ENCODE data around the gene PRR20G.
"Not testable (repeated sequence)": the region's sequence is repeated elsewhere in the genome, so short reads cannot be mapped to it uniquely, and the experiment has no call there.

The PRR20G gene

DNA sequence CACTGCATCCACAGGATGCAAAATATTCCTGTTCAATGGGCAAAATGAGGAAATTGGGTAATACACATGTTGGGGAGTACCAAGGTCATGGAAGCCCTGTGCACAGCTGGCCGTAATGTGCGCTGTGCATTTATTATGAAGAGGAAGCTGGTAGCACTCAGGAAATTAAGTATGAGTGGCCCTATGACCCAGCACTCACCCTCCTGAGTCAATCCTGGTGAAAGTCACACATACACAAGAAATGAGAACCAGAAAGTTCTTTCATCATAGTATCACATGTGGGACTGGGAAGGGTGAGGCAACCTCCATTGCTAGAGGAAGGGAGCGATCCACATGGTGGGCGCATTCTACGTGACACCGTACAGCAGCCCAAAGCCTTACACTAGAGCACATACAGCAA, 11.4 kb upstream of the PRR20G start:
- no peak for DNase-seq (ENCODE audit: low read depth, low spot score)

DNA sequence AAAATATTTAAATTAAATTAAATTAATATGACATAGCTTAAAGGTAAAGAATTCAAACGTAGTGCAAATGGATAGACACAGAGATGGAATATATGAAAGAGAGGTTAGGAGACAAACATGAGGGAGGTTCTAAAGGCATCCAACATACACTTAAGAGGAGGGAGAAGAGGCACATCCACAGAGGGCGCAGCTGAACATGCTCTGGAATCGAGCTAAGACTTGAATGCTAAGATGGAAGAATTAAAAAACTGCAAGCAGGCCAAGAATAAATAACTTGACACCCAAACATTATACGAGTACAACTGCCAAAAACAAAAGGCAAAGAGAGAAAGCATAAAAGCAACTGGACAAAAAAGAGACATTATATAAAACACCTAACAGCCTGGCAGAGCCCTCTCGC, 9.1 kb upstream of the PRR20G start:
- no peak for DNase-seq (ENCODE audit: low read depth, low spot score)

DNA sequence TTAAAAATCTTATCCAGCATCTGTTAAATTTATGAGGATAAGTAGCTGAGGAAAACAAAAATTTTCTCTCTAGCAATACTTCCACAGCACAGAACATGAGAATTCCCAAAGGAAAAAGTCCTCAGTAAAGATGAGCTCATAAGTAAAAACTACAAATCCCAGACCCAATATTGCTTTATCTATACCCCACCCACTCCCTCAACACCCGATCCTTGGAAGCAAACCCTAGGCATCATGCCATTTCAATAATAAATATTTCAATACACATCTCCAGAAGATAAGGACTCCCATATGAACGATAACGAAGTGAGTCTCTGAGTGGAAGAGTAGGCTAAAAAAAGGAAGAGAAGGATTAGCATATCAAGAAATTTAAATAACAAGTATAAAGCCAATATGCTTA, 8.3 kb upstream of the PRR20G start:
- DNase-seq (ENCODE audit: low read depth, low spot score): no peak

DNA sequence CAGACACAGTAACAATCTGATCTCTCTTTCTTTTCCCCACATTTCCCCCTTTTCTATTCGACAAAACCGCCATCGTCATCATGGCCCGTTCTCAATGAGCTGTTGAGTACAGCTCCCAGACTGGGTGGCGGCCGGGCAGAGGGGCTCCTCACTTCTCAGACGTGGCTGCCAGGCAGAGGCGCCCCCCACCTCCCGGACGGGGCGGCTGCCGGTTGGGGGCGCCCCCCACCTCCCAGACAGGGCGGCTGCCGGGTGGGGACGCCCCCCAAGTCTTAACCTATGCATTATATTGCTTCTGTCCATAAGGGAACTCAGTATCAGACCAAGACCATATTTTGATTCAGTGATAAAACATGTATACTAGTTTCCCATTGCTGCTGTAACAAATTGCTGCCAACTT, 5.8 kb upstream of the PRR20G start:
- not testable (repeated sequence) for DNase-seq (ENCODE audit: low read depth, low spot score)

DNA sequence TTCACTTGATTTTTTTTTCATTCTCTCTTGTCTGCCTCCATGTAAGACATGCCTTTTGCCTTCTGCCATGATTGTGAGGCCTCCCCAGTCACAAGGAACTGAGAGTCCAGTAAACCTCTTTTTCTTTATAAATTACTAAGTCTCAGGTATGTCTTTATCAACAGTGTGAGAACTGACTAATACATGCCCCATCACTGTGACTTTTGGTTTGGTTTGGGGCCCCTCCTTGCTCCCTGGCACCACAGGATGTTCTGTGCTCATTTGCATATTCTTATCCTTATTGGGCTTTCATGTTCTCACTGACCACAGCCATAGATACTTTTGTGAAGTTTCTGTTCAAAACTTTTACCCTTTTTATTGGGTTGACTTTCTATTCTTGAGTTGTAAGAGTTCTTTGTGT, 3.8 kb upstream of the PRR20G start:
- no peak for DNase-seq (ENCODE audit: low read depth, low spot score)

DNA sequence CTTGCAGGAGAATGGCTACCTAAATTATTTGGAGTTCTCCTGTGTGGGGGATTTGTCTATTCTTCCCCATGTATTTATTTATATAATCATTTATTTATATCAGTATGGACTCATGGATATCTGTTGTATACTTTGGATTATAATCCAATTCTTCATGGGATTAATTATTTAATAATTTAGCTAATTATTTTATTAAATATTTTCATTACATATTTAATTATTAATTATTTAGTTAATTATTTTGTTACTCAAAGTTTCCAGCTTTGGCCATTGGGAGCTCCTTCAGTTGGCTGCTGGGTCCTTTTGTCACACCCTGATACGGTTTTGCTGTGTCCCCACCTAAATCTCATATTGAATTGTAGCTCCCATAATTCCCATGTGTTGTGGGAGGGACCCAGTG, 3.3 kb upstream of the PRR20G start:
- no peak for DNase-seq (ENCODE audit: low read depth, low spot score)

DNA sequence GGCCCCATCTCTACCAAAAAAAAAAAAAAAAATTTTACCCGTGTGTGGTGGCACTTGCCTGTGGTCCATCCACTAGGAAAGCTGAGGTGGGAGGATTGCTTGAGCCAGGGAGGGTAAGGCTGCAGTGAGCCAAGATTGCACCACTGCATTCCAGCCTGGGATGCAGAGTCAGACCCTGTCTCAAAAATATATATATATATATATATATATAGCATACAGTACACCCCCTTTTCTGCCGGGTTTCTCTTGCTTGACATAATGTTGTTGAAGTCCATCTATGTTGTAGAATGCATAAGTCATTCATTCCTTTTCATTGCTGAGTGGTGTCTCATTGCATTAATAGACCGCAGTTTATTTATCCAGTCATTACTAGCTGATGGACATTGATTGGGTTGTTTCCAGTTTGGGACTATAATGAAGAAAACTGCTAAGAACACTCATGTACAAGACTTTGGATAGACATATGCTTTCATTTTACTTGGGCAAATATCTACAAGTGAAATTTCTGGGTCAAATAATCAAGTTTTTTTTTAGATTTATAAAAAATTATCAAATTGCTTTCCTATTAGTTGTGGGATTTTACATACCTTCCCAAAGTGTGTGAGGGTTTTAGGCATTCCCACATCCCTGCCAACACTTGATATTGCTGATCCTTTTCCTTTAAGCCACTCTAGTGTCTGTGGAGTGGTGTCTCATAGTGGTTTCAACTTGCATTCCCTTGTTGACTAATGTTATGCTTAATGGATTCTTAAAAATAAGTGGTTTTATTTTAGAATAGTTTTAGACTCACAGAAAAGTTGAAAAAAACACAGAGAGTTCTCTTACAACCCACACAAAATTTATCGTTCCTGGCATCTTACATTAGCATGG, 2.1 kb upstream of the PRR20G start:
- peak; percentile 21 for DNase-seq (ENCODE audit: low read depth, low spot score)

DNA sequence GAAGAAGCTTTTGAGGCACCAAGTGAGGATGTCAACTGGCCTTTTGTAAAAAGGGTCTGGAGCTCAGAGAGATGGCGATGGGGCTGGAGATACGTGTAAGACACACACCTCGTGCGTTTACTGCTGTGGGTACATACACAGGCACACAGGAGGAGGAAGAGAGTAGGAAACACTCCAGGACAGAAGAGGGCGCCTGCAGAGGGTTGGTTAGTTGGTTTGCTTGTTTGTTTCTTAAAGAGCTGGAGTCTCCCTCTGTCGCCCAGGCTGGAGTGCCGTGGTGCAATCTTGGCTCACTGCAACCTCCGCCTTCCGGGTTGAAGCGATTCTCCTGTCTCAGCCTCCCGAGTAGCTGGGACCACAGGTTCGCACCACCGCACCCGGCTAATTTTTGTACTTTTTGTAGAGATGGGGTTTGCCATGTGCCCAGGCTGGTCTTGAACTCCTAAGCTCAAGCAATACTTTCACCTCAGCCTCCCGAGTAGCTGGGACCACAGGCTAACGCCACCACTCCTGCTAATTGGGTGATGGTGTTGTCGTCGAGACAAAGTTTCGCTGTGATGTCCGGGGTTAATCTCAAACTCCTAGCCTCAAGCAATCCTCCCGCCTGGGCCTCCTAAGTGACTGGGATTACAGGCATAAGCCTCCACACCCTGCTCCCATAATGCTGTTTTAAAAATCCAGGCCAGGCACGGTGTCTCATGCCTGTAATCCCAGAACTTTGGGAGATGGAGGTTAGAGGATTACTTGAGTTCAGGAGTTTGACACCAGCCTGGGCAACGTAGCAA, 1.3 kb upstream of the PRR20G start:
- DNase-seq (ENCODE audit: low read depth, low spot score): peak; percentile 68

DNA sequence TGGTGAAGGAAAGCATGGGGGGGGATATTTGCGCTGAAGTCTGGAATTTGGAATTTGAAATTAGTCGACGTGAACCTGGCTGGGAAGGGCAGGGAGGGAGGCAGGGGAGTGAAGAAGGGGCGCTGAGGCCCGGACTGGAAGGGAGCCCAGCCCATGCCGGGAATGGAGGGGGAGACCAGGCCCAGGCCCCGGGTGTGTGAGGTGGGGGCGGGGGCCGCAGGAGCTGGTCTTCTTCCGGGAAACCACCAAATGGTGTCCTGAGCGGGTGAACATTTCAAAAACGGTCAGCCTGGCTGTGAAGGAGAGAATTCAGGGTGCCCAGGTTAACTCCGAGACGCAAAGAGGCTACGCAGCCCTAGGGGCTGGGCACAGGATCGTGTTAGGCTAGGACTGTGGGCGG, 497 bp upstream of the PRR20G start:
- no peak for DNase-seq (ENCODE audit: low read depth, low spot score)

DNA sequence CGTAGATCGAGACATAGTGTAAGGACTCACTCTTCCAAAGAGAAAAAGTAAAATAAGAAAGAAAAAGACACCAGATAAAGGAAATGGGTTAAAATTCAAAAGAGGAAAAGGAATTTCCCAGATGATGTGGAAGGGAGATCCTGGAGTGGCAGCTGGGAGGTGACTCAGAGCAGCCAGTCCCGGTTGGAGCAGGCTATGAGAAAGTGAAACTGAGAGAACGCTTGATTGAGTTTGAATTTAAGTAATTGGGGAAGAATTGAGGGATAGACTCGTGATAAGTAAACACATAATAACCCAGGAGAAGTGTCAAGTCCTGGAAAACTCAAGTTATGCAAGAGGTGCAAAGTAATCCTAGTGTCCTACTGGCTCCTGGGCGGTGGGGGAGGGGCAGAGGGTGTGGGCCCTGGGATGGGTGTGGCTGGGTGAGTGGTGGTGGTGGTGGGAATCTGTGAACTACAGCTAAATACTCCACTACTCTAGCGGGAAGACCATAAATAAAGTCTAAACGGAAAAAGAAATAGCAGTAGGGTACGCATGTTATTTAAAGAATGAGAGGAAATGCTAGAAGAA, 1.2 kb downstream of the PRR20G start:
- no peak for DNase-seq (ENCODE audit: low read depth, low spot score)

DNA sequence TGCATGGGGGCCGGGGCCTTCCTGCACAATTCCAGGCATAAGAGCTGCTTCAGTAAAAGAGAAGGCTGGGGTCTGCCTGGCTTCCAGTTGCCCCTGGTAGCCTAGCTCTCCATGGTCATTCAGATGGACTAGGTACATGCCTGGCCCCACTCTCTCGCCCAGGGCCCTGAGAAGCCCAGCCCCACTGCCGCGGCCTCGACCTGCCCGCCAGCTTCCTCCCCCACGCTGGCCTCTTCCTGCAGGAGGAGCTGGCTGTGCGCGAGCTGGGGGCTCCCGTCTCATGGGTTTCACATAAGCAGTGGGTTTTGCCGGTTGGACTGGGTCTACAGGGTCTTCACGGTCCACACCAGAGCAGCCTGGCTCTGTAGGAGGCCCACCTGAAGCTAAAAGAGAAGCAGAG, 3.6 kb downstream of the PRR20G start:
- DNase-seq (ENCODE audit: low read depth, low spot score): no peak

DNA sequence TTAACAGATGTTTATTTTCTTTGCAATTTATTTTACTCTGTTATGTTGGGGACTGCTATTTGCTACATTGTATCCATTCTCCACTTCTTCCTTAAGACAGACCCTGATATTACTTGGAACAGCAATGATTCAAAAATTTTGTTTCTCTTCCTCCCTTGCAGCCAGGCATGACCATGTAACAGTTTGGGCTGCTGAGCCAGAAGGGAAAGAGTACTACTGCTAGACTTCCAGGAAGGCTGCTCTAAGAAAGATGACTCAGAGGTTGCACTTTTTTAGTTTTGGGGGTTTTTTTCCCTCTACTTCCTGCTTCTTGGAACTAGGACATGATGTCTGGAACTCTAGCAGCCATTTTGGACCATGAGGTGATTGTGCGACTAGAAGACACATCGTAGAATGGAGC, 10.3 kb downstream of the PRR20G start:
- DNase-seq (ENCODE audit: low read depth, low spot score): no peak

DNA sequence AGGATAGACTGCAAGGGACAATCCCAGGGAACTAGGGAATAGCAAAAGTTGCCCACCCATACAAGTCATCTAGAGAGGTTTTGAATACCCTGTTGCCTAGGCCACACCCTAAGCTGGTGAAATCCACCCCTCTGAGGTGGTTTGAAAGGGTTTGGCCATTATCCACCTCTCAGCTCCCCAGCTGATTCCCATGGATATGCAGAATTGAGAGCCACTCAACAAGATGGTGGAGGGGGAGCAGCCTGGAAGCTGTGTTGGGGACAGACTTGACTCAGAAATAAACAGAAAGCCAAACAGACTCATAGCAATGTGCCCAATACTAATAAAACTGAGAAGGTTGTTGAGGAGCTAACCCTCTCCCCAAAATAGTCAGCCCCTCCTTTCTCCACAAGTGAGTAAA, 10.9 kb downstream of the PRR20G start:
- DNase-seq (ENCODE audit: low read depth, low spot score): no peak

DNA sequence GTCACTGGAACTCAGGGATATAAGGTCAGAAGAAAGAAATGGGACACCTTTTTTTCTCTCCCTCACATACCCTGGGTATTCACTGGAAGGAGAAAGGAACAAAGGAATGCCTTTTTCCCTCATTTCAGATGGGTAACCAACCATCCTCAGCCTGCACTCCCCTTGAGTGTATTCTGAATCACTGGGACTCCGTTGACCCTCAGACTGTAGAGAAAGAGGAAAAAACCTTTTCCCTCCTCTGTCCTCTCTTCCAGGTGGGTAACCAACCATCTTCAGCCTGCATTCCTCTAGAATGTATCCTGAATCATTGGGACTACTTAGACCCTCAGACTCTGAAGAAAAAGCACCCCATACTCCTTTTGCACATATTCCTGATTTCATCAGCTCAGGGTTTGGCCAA, 11.4 kb downstream of the PRR20G start:
- DNase-seq (ENCODE audit: low read depth, low spot score): no peak

DNA sequence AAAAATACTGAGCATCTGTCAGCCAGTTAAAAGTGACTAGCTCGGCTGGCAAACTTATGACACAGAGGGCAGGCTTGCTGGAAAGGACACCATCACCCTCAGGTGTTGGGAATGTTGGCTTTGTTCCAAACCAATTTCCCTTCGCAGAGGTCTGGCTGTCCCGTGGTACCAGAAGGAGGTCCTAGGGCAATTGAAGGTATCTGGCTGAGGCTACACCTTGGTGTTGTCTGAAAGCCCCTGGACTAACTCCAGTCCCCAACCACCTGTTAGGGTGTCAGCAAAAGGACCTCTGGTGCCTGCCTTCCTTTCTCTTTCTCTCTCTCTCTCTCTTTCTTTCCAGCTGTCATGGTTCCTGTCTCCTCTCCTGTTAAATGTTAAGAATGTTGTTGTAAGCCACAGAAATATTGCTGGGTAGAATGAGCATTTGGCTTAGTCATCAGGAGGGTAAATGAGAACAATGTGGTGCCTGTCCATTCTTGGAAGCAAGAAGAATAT, 12.5 kb downstream of the PRR20G start:
- DNase-seq (ENCODE audit: low read depth, low spot score): no peak

DNA sequence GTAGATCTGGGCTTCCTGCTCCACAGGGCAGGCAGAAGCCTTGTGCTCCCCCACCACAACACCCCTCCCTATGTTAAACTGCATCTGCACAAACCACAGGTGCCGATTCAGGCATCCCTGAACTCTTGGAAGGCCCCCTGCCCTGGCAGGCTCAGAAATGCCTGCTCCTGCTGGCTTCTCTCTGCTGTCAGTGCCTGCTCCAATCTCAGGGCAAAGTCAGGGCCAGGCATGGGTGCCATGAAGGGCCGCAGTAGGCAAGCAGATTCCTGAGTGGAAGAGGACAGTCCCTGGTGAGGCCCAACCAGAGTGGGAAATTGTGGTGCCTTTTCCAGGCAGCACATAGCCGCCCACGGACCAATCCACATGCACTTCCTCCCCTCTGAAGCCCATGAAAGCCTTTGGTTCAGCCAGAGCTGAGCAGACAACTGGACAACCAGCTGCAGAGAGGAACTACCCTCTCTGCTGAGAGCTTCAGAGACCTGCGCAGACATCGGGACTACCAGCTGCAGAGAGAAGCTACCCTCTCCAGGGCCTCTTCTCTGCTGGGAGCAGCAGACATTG, 13.6 kb downstream of the PRR20G start:
- no peak for DNase-seq (ENCODE audit: low read depth, low spot score)

DNA sequence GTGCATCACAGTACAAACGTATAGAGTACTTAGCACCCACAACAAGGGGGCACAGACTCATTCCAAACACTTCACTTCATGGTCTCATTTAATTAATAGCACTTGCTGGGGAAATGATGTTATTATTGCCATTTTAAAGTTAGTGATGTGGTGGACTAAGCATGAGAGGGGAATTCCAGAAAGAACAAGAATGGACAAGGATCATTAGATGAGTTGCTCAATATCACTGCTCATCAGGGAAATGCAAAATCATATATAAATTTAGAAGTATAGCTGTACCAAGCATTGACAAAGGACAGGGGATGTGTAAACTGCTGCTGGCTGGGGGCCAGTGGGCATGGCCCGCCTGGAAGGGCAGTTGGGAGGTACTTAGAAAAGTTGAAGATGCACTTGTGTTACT, 14.6 kb downstream of the PRR20G start:
- no peak for DNase-seq (ENCODE audit: low read depth, low spot score)

DNA sequence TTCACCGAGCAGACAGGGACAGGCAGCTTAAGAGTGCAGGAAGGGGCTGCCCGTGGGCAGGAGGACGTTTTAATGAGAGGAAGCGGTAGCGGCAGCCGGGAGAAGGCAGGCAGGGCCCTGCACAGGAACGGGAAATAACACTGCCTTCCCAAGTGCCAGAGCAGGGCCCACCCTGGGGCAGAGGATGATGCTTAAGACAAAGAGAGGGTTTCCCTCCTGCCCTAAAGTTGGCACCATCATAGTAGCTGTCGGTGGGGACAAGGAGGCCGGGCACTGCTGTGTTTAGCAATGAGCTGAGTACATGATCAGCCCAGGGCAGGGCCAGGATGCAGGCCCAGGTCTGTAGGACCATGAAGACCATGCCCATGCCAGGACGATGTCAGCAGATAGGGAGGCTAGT, 21.7 kb downstream of the PRR20G start:
- no peak for DNase-seq (ENCODE audit: low read depth, low spot score)

DNA sequence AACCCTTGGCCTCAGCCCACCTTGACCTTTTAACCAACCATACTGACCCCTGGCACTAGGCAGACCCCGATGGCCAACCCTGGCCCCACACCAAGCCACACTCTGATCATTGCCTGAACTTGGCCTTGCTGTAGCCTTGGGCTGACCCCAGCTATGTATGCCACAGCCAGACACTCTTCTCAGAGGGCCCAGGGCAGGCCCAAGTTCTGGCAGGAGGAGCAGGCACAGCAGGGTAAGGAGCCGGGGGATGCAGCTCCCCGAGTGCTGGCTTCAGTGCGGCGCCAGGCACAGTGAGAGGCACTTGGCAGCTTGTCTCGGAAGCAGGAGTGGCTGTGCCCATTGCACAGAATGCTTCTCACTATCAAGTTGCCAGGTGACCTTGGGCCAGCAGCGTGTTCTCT, 22.3 kb downstream of the PRR20G start:
- no peak for DNase-seq (ENCODE audit: low read depth, low spot score)

DNA sequence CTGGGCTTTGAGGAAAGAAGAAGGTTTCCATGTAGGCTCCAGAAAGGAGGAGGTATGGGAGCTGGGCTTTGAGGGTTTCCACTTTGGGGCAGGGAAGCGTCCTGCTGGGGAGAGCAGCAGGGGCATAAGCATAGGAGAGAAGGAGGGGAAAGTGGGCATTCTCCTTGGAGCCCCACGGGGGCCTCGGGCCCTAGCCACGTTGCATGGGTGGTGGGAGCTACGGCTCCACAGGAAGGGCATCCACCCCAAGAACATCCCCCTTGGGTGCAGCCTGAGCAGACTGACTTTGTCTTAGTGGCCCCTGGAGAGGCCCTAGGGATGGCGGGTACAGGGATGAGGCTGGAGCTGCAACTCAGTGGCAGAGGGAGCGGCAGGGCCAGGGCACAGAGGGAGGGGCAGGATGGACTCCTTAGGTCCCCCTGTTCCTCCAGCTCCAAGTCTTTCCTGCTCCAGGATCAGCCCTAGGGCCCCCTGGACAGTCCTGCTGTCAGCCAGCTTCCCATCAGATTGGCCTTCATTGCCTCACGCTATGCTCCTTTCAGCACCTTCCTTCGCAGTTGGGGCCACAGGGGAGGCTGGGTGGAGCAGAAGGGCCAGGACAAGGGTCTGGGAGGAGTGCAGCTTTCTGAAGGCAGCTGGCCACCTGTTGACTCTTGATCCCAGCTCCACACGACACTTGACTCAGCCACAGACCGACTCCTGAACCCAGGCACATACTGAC, 22.9 kb downstream of the PRR20G start:
- DNase-seq (ENCODE audit: low read depth, low spot score): no peak

DNA sequence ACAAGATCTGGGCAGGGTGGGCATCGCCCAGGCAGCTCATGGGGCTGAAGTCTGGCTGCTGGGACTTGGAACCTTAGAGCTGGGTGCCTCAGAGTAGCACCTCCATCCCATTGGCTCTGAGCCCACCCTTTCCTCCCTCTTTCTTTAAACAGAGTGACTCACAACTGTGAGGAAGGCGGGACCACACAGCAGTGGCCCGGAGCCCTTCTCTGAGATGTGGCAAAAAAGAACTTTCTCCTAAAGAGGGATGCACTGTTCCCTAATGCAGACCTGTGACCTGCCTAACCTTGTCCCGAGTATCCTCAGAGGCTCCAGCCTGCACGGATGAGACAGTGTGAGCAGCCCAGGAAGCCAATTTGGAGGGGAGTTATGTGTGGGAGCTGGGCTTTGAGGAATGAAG, 23.6 kb downstream of the PRR20G start:
- no peak for DNase-seq (ENCODE audit: low read depth, low spot score)

Data from ELF-1 (cell line).